ENCODE data around the gene ATP5F1E. TPM values are rescaled to one million over a fixed set of nuclear protein-coding genes. Genes with fewer than 3 reads are reported as not detected.

ATP5F1E gene
- total and polyA plus RNA-seq, 2 experiments from 2014 or later, result 12.9 to 211 TPM

DNA sequence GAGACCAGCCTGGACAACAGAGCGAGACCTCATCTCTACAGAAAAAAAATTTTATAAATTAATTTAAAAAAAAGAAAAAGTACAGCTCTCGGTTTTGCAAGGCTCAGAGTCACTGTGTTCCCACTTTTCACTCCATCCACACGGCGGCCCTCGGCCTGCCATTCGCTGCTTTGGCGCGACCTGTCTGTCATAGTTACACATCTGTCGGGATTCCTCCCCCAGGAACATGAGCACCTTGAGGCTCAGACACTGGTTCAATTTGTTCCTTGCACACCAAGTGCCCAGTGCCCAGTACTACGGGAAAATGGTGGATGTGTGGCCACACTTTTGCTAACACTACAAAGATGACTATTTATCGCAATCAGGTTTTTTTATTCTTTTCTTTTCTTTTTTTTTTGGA is 33.5 kb downstream of the ATP5F1E start (continued):
- TF ChIP-seq, protein P1, sequence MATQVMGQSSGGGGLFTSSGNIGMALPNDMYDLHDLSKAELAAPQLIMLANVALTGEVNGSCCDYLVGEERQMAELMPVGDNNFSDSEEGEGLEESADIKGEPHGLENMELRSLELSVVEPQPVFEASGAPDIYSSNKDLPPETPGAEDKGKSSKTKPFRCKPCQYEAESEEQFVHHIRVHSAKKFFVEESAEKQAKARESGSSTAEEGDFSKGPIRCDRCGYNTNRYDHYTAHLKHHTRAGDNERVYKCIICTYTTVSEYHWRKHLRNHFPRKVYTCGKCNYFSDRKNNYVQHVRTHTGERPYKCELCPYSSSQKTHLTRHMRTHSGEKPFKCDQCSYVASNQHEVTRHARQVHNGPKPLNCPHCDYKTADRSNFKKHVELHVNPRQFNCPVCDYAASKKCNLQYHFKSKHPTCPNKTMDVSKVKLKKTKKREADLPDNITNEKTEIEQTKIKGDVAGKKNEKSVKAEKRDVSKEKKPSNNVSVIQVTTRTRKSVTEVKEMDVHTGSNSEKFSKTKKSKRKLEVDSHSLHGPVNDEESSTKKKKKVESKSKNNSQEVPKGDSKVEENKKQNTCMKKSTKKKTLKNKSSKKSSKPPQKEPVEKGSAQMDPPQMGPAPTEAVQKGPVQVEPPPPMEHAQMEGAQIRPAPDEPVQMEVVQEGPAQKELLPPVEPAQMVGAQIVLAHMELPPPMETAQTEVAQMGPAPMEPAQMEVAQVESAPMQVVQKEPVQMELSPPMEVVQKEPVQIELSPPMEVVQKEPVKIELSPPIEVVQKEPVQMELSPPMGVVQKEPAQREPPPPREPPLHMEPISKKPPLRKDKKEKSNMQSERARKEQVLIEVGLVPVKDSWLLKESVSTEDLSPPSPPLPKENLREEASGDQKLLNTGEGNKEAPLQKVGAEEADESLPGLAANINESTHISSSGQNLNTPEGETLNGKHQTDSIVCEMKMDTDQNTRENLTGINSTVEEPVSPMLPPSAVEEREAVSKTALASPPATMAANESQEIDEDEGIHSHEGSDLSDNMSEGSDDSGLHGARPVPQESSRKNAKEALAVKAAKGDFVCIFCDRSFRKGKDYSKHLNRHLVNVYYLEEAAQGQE (IDR thresholded peaks at IDR 0.05; ENCODE audit: unreplicated experiment), result no peak
- TF ChIP-seq EZH2phosphoT487 (IDR thresholded peaks at IDR 0.05; ENCODE audit: unreplicated experiment) (no peak), EZH2 (IDR thresholded peaks at IDR 0.05; ENCODE audit: low read depth, unreplicated experiment) (no peak), ZNF331 (CRISPR knock-in tag; IDR thresholded peaks at IDR 0.05; ENCODE audit: low read depth) (no peak), NANOG (IDR thresholded peaks at IDR 0.05; ENCODE audit: borderline replicate concordance) (no peak), STAT1 (IDR thresholded peaks at IDR 0.05; ENCODE audit: unreplicated experiment) (no peak)
- TF ChIP-seq, protein P2, sequence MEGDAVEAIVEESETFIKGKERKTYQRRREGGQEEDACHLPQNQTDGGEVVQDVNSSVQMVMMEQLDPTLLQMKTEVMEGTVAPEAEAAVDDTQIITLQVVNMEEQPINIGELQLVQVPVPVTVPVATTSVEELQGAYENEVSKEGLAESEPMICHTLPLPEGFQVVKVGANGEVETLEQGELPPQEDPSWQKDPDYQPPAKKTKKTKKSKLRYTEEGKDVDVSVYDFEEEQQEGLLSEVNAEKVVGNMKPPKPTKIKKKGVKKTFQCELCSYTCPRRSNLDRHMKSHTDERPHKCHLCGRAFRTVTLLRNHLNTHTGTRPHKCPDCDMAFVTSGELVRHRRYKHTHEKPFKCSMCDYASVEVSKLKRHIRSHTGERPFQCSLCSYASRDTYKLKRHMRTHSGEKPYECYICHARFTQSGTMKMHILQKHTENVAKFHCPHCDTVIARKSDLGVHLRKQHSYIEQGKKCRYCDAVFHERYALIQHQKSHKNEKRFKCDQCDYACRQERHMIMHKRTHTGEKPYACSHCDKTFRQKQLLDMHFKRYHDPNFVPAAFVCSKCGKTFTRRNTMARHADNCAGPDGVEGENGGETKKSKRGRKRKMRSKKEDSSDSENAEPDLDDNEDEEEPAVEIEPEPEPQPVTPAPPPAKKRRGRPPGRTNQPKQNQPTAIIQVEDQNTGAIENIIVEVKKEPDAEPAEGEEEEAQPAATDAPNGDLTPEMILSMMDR (conservative IDR thresholded peaks at IDR 0.05; ENCODE audit: low read depth in 2 of 2), result no peak
- TF ChIP-seq, protein P3, sequence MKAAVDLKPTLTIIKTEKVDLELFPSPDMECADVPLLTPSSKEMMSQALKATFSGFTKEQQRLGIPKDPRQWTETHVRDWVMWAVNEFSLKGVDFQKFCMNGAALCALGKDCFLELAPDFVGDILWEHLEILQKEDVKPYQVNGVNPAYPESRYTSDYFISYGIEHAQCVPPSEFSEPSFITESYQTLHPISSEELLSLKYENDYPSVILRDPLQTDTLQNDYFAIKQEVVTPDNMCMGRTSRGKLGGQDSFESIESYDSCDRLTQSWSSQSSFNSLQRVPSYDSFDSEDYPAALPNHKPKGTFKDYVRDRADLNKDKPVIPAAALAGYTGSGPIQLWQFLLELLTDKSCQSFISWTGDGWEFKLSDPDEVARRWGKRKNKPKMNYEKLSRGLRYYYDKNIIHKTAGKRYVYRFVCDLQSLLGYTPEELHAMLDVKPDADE (IDR thresholded peaks at IDR 0.05), result no peak

DNA sequence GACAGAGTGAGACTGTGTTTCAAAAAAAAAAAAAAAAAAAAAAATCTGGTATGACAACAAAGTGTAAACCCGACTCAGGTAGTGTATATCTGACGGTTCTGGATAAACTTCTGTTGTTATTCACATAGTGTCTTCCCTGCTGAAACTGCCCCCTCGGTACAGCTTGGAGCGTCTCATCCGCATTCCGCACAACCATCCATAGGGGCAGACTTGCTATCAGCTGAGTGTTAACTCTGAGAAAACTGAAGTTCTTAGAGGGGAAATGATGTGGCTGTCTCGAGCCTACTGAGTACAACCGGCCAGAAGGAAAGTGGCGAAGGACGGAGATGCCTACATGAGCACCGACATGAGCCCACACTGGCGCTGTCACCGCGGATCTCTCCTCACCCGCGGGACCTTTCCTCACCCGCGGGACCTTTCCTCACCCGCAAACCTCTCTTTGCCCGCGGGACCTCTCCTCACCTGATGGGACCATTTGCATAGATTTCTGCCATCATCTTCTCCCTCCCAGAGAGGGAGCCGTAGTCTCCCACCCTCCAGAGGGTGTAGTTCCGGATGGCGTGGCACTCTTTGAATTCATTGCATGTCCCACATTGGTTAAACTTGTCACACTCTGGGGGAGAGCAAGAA is 34.9 kb downstream of the ATP5F1E start:
- Mint-ChIP-seq H3K4me3 (no peak overlapping the region), H3K9me3 (no peaks in the 10 kb centered on the region), H3K4me1 (no peaks in the 10 kb centered on the region), H3K36me3 (ENCODE audit: low read depth) (peaks cover 54% of the 10 kb centered on the region), H3K27ac (no peak overlapping the region), H3K27me3 (ENCODE audit: insufficient read depth, low read depth, poor library complexity) (peaks cover 8% of the 10 kb centered on the region)
- Histone ChIP-seq H4K20me1 (replicated peaks; ENCODE audit: insufficient read depth) (no peaks in the 10 kb centered on the region; the same call in 1 of the 2 replicates), H3F3A (replicated peaks; ENCODE audit: low read depth) (peaks cover 4% of the 10 kb centered on the region; the same call in 1 of the 2 replicates), H3K4me1 (ENCODE audit: insufficient read depth) (no peaks in the 10 kb centered on the region), H3K27me3 (ENCODE audit: insufficient read depth) (no peaks in the 10 kb centered on the region), H3K36me3 (ENCODE audit: insufficient read depth) (peaks cover 30% of the 10 kb centered on the region; the same call in 1 of the 2 replicates), H3K27ac (ENCODE audit: low read depth) (no peak overlapping the region), H2AFZ (no peak overlapping the region), H3K4me3 (no peak overlapping the region), H3K9me2 (ENCODE audit: insufficient read depth) (no peaks in the 10 kb centered on the region), H3K79me2 (replicated peaks; ENCODE audit: insufficient read depth) (no peaks in the 10 kb centered on the region), H3K4me2 (no peak overlapping the region)
- peak; percentile 23 for DNase-seq (ENCODE audit: low spot score)
- ATAC-seq, result peak; percentile 44
- TF ChIP-seq ZNF114 (CRISPR knock-in tag; IDR thresholded peaks at IDR 0.05) (no peak), EZH2phosphoT487 (IDR thresholded peaks at IDR 0.05; ENCODE audit: unreplicated experiment) (no peak), STAT1 (IDR thresholded peaks at IDR 0.05; ENCODE audit: unreplicated experiment) (no peak), POLR2AphosphoS5 (IDR thresholded peaks at IDR 0.05; ENCODE audit: low read depth) (no peak), JUNB (IDR thresholded peaks at IDR 0.05; ENCODE audit: unreplicated experiment) (no peak)
- TF ChIP-seq, protein P2 (conservative IDR thresholded peaks at IDR 0.05; ENCODE audit: low read depth in 2 of 2), result 0 out of 4 replicates have a peak, but pooled peaks of 1 of the 2 experiments have one; percentile 5
